Testis (tissue), 2 donors: ENCODE data around the gene SRPRA.

Experiments used
- POLR2A ChIP-seq: fragments of 450-650 bp; IDR thresholded peaks from one replicate; pipeline ENCODE4 v1.6.1; 2017; ENCODE audit warnings: antibody characterized with exemption, mild to moderate bottlenecking, moderate library complexity
- TF ChIP-seq, protein P1 (sequence below), 3 experiments: fragments of 450-650 bp in 2 of 3; fragments of 200-600 bp in 1 of 3; sonication (generic) in 1 of 3; IDR thresholded peaks; one replicate each; pipeline ENCODE4 v1.5.1; 2016 to 2019; ENCODE audit warnings: antibody characterized with exemption in 3 of 3, mild to moderate bottlenecking in 2 of 3, moderate library complexity in 1 of 3

DNA sequence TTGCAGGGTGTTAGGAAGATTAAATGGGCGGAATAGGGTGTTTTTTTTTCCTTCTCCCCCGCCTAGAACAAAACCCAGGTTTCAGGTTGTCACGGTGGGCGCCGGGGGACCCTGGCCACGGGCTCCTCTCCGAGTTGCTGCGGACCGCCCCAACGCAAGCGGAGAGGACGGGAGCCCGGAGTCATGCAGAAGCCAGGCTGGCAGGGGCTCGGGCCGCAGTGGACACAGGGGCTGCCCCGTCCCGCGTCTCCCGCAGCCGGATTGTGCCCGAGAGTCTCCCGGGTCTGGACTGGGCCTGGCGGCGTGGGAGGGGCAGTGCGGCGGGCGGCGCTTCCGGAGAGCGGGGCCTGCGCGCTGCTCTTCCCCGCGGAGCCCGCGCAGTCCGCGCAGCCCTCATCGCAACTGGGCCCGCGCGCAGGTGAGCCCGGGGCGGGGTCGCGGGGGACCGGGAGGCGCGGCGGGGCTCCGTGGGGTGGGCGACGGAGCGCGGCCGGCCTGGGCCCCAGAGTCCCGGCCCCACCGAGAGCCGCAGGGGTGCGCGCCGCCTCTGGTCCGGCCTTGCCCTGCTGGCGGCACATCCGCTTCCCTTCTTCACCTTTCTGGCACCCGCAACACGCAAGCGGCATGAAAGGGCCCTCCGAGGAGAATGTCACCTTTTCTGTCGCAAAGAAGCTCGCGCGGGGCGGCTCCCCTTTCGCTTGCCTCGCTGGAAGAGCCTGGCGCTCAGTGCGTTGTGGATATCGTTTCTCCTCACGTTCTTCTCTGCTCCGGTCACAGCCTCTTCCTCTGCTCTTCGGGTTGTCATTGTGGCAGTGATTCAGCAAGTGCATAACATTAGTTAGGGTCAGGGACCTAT is 14.3 kb upstream of the SRPRA start, which contains the start of gene TIRAP:
- TF ChIP-seq, protein P1, sequence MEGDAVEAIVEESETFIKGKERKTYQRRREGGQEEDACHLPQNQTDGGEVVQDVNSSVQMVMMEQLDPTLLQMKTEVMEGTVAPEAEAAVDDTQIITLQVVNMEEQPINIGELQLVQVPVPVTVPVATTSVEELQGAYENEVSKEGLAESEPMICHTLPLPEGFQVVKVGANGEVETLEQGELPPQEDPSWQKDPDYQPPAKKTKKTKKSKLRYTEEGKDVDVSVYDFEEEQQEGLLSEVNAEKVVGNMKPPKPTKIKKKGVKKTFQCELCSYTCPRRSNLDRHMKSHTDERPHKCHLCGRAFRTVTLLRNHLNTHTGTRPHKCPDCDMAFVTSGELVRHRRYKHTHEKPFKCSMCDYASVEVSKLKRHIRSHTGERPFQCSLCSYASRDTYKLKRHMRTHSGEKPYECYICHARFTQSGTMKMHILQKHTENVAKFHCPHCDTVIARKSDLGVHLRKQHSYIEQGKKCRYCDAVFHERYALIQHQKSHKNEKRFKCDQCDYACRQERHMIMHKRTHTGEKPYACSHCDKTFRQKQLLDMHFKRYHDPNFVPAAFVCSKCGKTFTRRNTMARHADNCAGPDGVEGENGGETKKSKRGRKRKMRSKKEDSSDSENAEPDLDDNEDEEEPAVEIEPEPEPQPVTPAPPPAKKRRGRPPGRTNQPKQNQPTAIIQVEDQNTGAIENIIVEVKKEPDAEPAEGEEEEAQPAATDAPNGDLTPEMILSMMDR (IDR thresholded peaks at IDR 0.05), result peak in 1 of 3 experiments; percentile 35
- no peak for TF ChIP-seq POLR2A
